NCI-H82 treated with DMSO at 0.1 percent for 48 hours (cell line): Measurements from ENCODE around the gene PTPRM.
A peak's percentile ranks its signal among the peaks of the same experiment; 100 is the strongest.

Experiments used
- DNase-seq: peaks from one replicate; lab custom pipeline; 2025; ENCODE audit not compliant: unreplicated experiment; lab: John Stamatoyannopoulos, UW

The PTPRM gene

DNA sequence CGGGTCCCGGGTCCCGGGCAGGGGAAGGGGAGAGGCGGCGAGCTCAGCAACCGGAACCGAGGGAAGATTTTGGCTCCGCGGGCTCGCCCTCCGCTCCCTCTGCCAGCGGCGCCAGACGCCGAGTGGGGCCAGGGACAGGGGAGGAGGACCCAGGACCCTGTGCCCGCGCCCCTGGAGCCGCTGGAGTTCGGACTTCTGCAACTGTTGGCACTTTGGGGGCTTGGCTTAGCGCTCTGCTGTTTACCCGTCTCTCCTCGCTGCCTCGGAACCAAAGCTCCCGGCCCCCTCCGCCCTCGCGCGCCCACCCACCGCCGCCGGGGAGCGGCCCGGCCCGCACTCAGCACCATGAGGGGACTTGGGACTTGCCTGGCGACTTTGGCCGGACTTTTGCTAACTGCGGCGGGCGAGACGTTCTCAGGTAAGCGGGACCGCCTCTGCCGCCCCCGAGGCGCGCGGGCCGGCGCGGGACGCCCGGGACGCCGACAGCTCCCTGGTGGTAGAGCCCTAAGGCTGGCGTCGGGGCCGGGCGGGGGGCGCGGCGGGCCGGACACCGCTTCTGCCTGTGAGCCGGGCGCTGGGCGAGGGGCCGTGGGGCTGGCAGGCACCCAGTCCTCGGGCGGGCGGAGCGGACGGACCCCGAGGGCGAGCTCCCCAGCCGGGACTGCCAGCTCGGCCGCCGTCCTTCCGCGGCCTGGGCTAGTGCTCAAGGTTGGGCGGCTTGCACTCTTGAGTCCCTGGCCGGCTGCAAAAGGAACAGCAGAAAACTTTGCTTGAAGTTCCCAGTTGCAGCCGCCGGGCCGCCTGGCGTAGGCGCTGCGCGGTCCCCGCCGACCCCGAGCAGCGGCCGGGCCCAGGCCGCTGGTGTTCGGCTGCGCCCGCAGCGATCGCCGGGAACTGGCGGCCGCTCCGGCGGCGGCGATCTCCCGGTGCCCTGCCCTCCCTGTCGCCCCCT lies 634 bp downstream of the PTPRM start:
- no peak for DNase-seq

DNA sequence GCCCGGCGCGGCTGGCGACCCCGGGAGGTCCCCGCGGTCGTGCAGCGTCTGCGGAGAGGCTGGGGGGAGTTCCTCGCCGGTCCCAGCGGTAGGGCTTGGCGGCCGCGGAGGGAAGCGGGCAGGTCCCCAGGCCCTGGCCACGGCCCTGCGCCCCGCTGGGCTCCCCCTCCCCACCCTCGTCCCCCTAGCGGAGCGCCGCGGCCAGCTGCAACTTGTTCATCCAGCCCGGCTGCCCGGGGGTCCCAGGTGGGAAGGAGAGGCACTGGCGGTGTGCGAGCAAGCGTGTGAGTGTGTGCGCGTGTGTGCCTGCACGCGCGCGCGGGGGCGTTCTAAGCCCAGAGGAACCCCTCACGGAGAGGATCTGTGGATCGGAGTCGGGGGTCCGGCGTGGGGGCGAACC lies 1.3 kb downstream of the PTPRM start:
- DNase-seq: no peak

DNA sequence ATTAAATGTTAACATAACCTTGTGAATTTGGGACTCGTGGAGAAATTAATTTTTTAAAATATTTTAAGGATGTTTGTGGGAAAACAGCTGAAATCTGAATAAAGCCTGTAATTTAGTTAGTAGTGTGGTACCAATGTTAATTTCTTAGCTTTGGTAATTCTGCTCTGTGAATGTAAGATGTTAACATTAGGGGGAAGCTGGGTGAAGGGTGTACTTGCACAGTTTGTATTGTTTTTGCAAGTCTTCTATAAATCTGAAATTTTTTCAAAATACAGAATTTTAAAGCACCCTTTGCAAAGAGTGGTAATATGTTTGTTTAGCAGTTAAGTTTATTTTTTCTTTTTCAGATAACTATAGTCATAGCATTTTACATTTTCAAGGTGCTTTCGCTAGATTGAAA lies 4.5 kb downstream of the PTPRM start:
- no peak for DNase-seq

DNA sequence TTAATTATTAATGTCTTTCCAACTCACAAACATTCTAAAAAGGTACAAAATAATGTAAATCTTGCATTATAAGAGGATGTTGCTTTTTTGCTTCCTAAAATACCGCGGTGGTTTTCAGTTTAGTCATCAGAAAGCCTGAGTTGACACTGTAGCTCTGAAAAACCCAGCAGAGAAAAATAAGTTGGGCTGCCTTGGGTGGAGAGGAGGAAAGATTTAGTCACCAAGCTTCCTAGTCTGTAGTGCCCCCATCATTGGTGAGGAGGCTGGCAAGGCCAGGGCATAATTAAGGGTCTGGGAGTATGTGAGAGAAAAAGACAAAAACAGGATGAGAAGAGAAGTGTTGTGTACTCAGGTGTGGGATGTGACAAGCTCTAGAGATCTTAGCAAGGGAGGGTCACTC lies 5.7 kb downstream of the PTPRM start:
- no peak for DNase-seq

DNA sequence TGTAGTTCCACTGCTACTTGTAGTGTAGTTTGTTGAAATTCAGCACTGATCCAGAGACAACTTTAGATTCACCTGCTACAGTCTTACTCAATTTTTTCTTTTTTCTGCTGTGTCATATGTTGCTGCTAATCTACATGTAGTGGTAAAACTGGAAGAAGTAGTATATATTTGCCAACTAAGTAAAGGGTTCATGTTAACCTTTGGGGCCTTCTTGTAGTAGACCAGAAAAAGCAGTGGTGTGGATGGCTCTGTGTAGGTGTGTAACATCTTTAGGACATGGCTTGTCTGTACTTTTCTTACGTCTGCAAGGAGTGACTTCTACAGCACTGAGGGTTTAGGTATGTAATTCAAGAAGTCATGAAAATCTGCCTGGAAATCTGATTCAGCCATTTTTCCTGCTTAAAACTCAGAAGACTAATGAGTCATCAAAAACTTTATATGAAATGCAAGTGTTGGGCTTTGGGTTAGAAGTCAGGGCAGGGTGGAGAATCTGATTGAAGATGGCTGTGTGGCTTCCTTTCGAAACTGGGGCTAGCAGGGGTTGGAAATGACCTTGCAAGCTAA lies 8.4 kb downstream of the PTPRM start:
- DNase-seq: no peak

DNA sequence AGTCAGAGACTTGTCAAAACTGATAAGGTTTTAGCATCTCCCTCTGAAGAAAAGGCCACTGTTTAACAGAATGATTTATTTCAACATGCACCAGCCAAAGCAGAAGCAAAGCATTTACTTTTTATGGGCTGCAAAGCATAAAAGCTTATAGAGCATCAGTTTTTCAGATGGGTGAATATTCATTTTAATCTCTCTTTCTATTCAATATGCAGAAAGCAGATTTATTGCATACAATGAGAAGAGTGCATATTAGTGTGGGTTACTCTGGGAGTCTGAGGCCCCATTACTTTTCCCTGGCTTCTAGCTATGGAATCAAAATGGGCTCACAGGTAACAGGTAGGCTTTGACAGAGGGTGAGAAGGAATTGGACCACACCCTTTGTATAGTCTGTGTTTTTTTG lies 9.0 kb downstream of the PTPRM start:
- no peak for DNase-seq

DNA sequence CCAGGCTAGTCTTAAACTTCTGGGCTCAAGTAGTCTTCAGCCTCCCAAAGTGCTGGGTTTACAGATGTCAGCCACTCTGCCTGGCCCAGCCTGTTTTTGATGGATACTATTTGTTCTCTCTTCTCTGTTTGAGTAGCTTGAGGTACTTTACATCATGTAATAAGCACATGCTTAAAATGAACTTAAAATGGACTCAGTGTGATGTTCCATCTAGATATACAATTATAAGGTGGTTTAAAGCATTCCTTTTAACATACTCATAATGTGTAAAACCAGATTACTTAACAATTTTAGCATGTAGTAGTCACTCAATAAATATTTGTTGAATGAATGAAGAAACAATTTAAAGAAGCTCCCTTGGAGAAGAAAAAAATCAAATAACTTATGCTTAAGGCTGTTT lies 9.6 kb downstream of the PTPRM start:
- no peak for DNase-seq

DNA sequence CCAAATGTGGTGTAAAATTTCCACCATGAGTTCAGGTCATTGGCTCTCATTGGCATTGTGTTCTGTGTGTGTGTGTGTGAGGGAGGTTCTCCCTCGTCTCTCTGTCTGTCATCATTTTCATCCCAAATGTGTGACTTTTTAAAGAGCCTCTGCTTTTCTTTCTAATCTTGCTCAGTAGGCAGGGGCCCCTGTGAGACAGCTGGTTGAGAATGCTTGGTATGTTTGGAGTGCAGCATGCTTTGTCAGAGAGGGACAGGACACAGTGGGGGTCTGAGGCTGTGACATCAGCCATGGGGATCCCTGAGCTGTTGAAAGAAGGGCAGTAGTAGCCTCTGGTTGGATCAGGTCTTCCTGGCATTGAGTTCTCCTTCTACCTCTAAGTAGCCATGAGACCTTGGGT lies 10.6 kb downstream of the PTPRM start:
- DNase-seq: no peak

DNA sequence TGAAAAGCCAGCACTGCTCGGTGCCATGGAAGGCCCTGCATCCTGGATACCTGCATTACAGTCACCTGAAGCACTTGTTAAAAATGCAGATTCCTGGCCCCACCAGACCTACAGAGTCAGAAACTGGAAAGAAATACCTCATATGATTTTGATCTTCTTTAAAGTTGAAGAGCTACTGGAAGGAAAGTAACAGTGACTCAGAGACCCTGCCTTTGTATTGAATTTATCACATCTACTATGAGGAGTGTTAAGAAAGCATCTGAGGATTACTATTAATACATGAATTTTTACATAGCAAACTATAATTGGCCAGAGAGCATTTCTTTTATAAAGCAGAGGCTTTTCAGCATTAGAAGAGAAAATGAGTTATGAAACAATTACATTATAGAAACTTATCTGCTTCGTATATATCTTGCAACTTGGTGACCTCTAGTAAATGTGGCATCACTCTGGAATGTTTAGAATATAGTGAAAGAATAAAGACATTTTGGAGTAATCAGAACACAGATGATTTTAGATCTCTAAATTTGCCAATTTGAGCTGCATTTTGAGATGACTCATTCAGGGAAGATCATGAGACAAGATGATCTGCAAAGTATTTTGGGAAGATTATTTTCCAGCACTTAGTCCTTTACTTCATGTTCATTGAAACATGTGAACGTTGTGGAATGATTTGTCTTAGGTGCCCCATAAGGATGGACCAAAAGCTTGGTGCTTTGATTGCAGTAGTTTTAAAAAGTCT lies 12.2 kb downstream of the PTPRM start:
- no peak for DNase-seq

DNA sequence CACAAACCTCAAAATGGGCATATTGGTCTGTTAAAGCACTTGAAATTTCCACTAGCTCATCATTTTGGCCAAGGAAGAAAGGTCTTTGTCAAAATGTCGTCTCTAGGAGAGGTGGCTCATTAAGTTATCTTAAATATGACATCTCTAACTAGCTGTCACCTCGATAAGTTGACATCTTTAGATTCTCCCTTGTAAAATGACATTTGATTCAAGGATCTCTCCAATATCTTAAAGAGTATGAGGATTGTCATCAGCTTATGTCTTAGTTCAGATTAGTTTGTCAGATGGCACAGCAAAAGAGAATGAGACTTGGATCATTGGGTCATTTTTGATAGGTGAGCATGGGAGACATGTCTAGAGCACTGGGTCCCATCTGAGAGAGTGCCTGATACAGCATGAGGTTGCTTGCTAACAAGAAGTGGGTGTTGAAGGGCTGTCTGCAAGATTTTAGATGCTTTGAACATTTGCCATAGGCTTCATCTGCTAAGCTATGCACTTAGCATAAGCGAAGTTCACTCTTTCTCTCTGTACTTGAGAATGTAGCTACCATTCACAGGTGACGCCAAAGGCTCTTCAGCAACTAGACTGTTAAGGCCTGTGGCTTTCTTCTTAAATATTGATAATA lies 12.9 kb downstream of the PTPRM start:
- DNase-seq: no peak

DNA sequence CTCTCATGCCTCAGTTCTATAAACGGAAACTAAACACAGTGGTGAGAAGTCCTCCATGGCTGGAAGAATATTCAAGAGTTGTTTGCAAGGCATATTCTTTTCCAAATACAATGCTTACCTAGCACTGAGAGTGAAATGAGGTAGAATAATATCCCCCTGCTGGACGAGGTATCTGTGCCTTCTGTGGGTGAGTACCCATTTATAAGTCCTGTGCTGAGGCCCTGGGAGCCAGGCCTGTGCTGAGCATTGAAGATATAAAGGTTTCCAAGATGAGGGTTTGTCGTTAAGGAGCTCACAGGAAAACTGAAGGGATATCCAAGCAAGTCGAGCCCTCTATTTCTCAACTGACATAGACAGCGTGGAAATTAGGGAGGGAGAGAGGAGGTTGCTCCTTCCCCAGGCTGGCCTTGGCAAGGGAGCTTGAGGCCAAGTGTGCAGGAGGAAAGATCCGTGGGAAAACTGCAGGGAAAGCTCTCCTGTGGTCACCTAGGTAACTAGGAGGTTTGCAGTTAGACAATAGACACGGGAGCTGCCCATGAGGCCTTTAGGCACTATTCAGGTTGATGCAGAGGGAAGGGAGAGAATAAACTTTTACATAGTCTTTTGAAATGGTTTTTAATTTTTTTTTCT lies 17.6 kb downstream of the PTPRM start:
- no peak for DNase-seq

DNA sequence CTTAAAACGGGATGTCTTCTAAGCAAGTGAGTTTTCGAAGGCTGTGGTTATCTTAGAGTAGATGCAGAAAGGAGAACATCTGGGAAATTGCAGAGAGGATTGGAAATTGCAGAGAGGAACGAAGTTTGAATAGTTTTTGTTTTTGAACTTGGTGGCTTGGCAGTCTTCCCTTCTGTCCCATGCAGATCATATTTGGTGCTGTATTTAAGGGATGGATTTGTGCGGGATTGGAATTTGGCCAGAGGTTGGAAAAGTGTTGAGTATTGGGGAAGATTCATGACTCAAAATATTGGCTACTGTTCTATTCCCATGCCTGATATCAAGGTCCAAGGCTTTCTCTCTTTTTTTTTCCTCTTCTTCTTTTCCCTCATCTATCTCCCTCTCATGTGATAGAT lies 18.2 kb downstream of the PTPRM start:
- DNase-seq: no peak

DNA sequence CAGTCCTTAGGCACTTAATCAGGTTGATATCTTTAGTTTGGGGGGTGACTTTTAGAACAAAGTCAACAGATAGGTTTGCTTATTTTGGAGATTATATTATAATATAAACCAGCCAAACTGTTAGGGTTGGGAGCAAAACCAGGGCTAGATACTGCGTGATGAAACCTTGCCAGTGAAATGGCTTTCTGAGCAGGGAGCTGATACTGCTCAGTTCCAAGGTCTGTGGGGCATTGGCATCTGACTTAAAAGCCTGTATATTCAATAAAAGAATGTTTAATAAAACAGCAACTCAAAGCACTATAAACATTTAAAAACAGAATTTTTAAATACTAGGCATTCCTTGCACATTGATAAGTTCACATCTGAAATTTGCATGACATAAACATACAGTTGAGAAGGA lies 19.3 kb downstream of the PTPRM start:
- DNase-seq: no peak

DNA sequence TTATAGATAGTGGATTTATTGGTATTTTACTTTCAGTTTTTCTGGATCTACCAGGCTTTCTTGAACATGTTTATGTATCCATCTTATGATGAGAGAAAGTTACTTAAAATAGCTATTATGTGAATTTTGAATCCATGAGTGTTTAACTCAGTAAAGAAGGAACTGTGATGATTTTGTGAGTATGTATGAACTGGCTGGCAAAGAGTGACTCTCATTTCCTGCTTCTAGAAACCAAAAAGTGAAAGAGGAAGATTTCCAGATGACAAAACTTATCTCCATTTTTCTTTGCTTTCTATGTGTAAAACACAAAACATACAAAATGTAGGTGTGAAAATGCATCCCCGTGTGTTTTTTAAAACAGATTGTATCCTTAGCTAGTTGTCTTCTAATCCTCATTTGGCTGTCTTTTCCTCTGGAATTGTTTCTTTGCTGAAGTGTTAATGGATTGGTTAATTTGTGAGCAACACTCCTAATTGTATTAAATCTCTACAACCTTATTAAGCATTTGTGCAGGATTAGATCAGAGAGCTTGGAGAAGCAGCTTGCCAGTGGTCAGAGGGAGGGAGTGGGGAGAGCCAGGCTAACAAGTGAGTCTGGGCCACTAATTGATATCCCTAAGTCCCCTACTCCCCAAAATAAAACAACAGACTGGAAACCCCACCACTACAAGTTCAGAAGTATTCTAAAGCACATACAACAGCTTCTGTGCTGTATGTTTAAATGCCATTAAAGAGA lies 23.9 kb downstream of the PTPRM start:
- peak; percentile 98 for DNase-seq

DNA sequence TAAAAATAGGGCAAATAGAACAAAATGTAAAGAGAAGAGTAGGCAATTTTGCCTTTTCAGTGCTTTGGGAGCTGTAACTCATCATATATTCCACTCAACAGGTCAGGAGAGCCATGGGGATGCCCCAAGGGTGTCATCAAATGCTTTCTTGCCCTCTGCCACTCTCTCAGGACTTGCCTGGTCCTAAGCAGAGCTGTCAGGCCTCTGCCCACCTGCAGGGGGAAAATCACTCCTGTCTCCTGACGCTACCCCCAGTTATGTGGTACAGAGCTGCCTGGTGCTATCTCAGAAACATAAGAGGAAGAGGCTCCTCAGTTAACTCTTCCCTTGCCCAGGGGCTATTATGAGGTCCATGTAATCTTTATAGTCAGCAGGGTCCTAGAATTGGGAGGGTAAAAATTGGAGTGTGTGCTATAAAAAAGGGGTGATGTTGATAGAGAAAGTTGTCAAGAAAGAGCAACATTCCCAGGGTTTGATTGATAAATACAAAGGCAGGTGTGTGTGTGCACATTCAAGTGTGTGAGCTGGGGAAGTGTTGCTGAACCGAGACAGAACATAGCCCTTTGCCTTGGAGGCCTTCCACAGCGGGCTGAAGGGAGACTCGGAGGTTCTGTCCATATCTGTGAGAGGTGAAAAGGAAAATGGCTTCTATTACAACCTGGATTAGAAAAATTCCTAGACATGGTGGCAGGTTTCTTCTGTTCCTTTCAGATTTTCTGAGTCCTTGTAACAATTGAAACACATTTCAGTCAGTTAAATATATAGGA lies 25.4 kb downstream of the PTPRM start:
- no peak for DNase-seq

DNA sequence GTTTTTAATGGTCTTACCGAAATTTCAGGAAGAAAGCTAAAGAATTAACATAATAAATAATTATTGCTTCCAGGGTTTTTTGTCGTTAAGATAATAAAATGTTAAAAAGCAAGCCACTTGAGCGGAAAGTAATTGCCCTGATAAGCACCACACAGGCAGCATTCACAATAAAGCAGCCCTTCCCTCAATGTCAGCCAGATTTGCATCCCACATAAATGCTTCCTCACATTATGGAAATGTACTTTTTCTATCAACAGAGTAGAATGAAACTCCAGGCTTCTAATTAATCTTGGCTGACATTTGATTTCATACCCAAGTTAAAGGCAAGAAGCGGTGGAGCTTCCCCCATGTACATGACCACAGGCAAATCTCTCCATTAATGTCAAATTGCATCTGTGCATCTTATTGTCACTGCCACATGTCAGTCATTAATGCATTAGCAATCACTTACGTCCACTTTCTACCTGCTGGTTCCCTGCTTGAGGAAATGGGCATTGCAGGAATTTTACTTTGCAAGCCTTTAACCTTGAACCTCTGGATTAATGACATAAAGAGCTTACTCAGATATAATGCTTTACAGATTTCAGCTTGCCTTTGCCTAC lies 26.2 kb downstream of the PTPRM start:
- DNase-seq: peak; percentile 64

DNA sequence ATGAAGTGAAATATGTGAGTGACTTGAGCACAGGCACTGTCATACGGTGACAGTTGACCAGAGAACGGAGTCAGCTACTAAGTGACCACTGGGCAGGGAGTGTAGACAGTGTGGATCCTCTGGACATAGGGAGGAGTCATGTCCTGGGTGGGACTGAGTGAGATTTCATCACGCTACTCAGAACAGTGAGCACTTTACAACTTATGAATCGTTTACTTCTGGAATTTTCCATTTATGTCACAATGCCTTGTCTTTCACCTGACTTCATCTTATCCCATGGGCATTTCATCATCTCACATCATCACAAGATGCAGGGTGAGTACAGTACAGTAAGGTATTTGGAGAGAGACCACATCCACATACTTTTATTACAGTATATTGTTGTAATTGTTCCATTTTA lies 29.0 kb downstream of the PTPRM start:
- DNase-seq: no peak

DNA sequence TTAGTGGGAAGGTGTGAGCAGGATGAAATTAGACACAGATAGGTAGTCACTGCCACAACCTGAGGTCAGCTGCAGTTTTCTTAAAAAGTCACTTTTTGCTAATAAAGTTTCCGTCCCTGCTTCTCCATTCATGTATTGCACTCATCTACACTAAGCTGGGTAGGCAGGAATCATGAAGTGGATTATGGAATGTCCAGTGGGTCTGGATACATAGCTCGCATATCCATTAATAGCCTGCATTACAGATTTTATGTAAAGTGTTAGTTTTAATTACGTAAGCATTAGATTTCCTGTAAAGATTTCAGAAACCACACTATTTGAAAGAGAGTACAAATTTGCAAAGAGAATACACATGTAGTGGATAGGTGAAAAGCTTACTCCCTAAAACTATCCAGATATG lies 30.4 kb downstream of the PTPRM start:
- DNase-seq: no peak
